Activated naive CD4-positive, alpha-beta T cell treated with anti-CD3 and anti-CD28 coated beads, Interleukin-2, amount 10 ng/mL, durations not matched to agents 7 days and 5 days (primary cell): Measurements from ENCODE around the gene SLC4A9.
A peak's percentile ranks its signal among the peaks of the same experiment; 100 is the strongest.

Experiments used
- CTCF ChIA-PET: fragments of 350-600 bp; sonication (Branson Sonifier 250); formaldehyde crosslinking; loops from one replicate; lab custom pipeline; 2021; ENCODE audit warnings: antibody characterized with exemption; lab: Charles Lee
- DNase-seq: peaks from one replicate; pipeline ENCODE4 v3.0.0-alpha.2; 2020
- H3K27ac Mint-ChIP-seq: one replicate; pipeline ENCODE4 v1.8.0; 2021; ENCODE audit warnings: mild to moderate bottlenecking, moderate library complexity, mixed read lengths
- H3K27me3 Mint-ChIP-seq: one replicate; pipeline ENCODE4 v1.8.0; 2021; ENCODE audit warnings: mild to moderate bottlenecking, mixed read lengths
- H3K36me3 Mint-ChIP-seq: one replicate; pipeline ENCODE4 v1.8.0; 2021; ENCODE audit warnings: mixed read lengths
- H3K4me1 Mint-ChIP-seq: one replicate; pipeline ENCODE4 v1.8.0; 2021; ENCODE audit warnings: mixed read lengths
- H3K4me3 Mint-ChIP-seq: one replicate; pipeline ENCODE4 v1.8.0; 2021; ENCODE audit warnings: mild to moderate bottlenecking, moderate library complexity, mixed read lengths
- H3K9me3 Mint-ChIP-seq: one replicate; pipeline ENCODE4 v1.8.0; 2021; ENCODE audit warnings: mixed read lengths

Gene SLC4A9

DNA sequence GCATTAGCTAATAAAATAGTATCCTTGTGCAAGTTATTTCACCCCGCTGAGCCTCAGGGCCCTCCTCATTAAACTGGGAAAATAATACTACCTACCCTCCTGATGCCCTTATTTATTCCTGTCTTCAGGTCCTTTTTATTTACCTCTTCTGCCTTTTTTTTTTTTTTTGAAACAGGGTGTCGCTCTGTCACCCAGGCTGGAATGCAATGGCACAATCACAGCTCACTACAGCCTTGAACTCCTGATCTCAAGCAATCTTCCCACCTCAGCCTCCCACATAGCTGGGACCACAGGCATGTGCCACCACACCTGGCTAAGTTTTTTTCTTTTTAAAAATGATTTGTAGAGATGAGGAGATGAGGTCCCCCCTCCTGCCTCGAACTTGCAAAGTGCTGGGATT lies 34.5 kb upstream of the SLC4A9 start:
- CTCF ChIA-PET = interaction anchor here (0.6 to 1.7 kb wide), 4 partner anchors 8 to 923 kb away, joined by 3 to 6 read pairs (median 3); no protein-coding TSS in a partner anchor
- peaks cover 42% of the 10 kb centered on the region for H3K27me3 Mint-ChIP-seq
- no peaks in the 10 kb centered on the region for H3K36me3 Mint-ChIP-seq
- H3K27ac Mint-ChIP-seq = no peak overlapping the region
- H3K9me3 Mint-ChIP-seq = no peaks in the 10 kb centered on the region
- DNase-seq = no peak
- no peaks in the 10 kb centered on the region for H3K4me1 Mint-ChIP-seq
- H3K4me3 Mint-ChIP-seq = no peak overlapping the region

DNA sequence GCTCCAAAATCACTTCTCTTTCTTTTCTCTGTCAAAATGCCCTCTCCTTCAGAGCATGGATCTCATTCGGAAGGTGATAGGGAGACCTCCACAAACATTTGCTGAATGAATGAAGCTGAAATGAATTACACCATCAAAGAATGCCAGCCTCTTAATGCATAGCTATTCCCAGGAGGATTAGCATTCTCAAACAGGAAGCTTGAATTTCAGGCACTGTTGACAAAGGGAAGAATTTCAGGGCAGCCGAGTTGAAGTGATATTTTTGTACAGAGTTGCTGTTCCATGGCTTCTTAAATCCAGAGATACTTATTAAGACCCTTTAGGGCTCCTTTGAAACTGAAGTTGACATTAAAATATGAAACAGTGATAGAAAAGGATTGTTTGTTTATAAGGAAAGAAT lies 32.4 kb upstream of the SLC4A9 start:
- H3K36me3 Mint-ChIP-seq = peaks cover 8% of the 10 kb centered on the region
- peaks cover 41% of the 10 kb centered on the region for H3K27me3 Mint-ChIP-seq
- no peaks in the 10 kb centered on the region for H3K9me3 Mint-ChIP-seq
- no peak overlapping the region for H3K4me3 Mint-ChIP-seq
- H3K4me1 Mint-ChIP-seq = no peaks in the 10 kb centered on the region
- CTCF ChIA-PET = interaction anchor here (0.8 to 1.5 kb wide), 5 partner anchors 9 to 24 kb away, joined by 3 to 5 read pairs (median 3); no protein-coding TSS in a partner anchor
- DNase-seq = no peak
- no peak overlapping the region for H3K27ac Mint-ChIP-seq

DNA sequence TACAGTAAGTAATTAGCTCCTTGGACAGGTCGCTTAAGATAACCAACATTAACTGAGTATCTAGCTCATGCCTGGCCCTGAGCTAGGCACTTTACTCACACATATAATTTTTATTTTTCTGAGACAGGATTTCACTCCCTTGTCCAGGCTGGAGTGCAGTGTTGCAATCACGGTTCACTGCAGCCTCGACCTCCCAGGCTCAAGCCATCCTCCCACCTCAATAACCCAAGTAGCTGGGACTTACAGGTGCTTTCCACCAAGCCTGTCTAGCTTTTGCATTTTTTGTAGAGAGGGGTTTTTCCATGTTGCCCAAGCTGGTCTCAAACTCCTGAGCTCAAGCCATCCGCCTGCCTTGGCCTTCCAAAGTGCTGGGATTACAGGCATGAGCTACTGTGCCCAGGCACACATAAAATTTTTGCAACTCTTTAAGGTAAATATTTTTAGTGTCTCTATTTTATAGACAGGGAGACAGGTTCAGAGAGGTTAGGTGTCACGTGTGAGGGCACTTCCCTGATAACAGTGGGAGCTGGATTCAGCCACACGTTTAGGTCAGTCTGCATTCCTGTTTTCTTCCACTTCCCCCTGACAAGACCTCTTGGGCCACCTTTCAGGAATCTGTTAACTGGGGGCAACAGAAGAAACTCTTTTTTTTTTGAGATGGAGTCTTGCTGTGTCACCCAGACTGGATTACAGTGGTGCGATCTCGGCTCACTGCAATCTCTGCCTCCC lies 31.8 kb upstream of the SLC4A9 start:
- CTCF ChIA-PET = interaction anchor here (0.7 to 1.5 kb wide), 6 partner anchors 8 to 23 kb away, joined by 3 to 5 read pairs (median 3); partner anchors contain the start of gene HBEGF
- DNase-seq = no peak
- Mint-ChIP-seq H3K36me3 (peaks cover 13% of the 10 kb centered on the region), H3K4me1 (no peaks in the 10 kb centered on the region), H3K27ac (no peak overlapping the region), H3K4me3 (no peak overlapping the region), H3K27me3 (peaks cover 35% of the 10 kb centered on the region), H3K9me3 (no peaks in the 10 kb centered on the region)

DNA sequence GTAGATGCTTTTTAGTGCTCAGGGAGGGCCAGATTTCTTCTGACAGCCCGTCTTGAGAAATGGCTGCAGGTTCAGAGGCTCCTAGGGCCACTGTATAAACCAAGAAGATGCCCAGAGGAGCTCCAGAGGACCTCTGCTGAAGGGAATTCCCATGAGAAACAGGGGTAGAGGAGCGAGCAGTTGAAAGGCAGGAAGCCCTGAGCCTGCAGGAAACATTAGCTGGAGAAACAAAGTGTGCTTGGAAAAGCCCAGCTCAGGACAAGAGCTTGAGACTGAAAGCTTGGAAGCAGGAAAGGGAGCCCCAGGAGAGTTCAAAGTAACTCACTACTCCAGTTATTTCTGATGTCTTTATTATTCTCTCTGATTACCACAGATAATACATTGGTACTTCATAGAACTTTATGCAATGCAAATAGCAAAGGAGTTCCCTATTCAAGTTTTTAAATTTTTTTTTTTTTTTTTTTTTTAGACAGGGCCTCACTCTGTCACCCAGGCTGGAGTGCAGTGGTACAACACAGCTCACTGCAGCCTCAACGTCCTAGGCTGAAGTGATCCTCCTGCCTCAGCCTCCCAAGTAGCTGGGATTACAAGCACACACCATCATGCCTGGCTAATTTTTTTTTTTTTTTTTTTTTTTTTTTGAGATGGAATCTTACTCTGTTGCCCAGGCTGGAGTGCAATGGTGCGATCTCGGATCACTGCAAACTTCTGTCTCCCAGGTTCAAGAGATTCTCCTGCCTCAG lies 30.1 kb upstream of the SLC4A9 start:
- CTCF ChIA-PET = interaction anchor here (0.7 to 1.3 kb wide), 2 partner anchors 15 to 85 kb away, joined by 3 read pairs; no protein-coding TSS in a partner anchor
- Mint-ChIP-seq H3K4me3 (no peak overlapping the region), H3K27ac (no peak overlapping the region), H3K4me1 (peaks cover 4% of the 10 kb centered on the region), H3K36me3 (peaks cover 28% of the 10 kb centered on the region), H3K9me3 (no peaks in the 10 kb centered on the region), H3K27me3 (peaks cover 29% of the 10 kb centered on the region)
- DNase-seq = no peak

DNA sequence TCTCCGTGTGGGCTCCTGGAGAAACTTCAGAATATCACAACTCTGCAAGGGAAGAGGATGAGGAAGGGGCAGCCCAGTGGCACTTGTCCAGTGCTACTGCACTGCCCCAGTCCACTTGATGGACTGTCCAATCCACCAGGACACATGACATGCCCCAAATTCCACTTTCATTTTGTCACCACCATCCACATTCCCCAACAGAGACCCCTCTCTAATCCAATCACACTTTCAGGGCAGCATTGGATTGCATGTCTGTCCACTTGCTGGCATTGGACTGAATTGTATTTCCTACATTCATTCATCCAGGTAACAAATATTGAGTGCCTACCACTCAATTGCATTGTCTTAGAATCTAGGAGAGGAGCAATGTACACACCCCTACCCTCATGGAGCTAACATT lies 28.4 kb upstream of the SLC4A9 start:
- CTCF ChIA-PET = interaction anchor here (0.5 kb wide), 1 partner anchor 19 kb away, joined by 3 read pairs; no protein-coding TSS in a partner anchor
- Mint-ChIP-seq H3K4me3 (no peak overlapping the region), H3K27me3 (peaks cover 17% of the 10 kb centered on the region), H3K9me3 (no peaks in the 10 kb centered on the region), H3K27ac (no peak overlapping the region), H3K36me3 (peaks cover 45% of the 10 kb centered on the region), H3K4me1 (peaks cover 18% of the 10 kb centered on the region)
- no peak for DNase-seq

DNA sequence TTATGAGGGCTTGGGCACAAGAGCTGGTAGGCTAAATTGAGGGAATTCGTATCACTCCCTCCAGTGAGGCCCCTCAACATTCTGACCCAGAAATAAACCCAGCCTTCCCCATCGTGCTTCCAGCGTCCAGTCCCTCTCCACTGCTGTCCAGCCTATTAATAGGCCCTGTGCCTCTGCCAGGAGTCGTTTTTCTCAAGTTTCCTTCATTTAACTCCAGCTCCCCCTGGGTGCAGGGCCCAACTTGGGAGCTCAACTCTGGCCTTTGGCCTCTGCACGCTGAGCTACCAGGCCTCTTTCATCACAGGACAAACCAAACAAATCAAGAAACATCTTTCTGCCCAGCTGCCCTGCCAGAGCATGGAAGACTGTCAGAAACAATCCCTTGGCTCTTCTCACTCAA lies 23.6 kb upstream of the SLC4A9 start:
- CTCF ChIA-PET = interaction anchor here (1.0 to 22.2 kb wide), 5 partner anchors 9 to 88 kb away, joined by 3 to 856 read pairs (median 4); partner anchors contain the start of gene HBEGF
- H3K9me3 Mint-ChIP-seq = no peaks in the 10 kb centered on the region
- peaks cover 81% of the 10 kb centered on the region for H3K36me3 Mint-ChIP-seq
- peaks cover 56% of the 10 kb centered on the region for H3K4me1 Mint-ChIP-seq
- H3K27me3 Mint-ChIP-seq = no peaks in the 10 kb centered on the region
- no peak overlapping the region for H3K4me3 Mint-ChIP-seq
- H3K27ac Mint-ChIP-seq = no peak overlapping the region
- DNase-seq = no peak

DNA sequence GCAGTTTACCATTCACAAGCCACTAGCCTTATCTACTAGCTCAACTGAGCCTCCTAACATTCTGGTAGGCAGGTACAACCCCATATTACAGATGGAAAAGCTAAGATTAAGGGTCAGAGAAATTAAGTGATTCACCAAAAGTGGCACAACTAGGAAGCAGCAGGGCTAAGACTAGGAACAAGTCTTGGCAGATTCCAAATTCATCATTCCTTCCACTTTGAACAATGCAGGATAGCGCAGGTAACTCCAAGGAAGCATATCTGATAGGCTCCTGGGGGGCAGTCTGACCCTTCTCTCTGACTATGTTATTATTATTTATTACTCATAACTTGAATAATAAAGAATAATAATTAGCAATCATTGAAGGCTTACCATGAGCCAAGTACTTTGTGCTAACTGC lies 22.1 kb upstream of the SLC4A9 start:
- H3K4me3 Mint-ChIP-seq = no peak overlapping the region
- no peak for DNase-seq
- peak overlapping the region; percentile 80 for H3K27ac Mint-ChIP-seq
- H3K9me3 Mint-ChIP-seq = no peaks in the 10 kb centered on the region
- peaks cover 86% of the 10 kb centered on the region for H3K36me3 Mint-ChIP-seq
- H3K27me3 Mint-ChIP-seq = no peaks in the 10 kb centered on the region
- peaks cover 71% of the 10 kb centered on the region for H3K4me1 Mint-ChIP-seq
- CTCF ChIA-PET = interaction anchor here (2.4 to 22.2 kb wide), 2 partner anchors 14 to 89 kb away, joined by 11 to 856 read pairs; no protein-coding TSS in a partner anchor

DNA sequence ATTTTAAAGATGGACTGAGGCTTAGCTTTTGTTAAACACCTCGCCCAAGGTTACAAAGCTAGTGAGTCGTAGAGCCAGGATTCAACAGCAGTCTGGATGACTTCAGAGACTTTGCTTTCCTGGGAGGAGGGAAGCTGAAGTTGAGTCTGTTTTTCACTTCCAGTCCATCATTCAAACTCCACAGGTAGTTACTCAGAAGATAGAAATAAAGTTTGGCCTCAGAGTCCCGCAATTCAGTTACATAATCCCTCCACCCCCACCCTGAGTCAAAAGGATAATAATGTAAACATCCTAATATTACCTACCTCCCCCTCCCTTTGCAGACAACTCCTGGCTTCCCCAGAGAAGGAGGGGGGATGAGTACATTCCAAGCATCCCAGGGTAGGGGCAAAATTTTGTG lies 21.7 kb upstream of the SLC4A9 start:
- H3K27ac Mint-ChIP-seq = peak overlapping the region; percentile 67
- H3K4me3 Mint-ChIP-seq = no peak overlapping the region
- H3K9me3 Mint-ChIP-seq = no peaks in the 10 kb centered on the region
- no peak for DNase-seq
- peaks cover 75% of the 10 kb centered on the region for H3K4me1 Mint-ChIP-seq
- CTCF ChIA-PET = interaction anchor here (2.4 to 22.2 kb wide), 2 partner anchors 14 to 90 kb away, joined by 11 to 856 read pairs; no protein-coding TSS in a partner anchor
- peaks cover 86% of the 10 kb centered on the region for H3K36me3 Mint-ChIP-seq
- H3K27me3 Mint-ChIP-seq = no peaks in the 10 kb centered on the region

DNA sequence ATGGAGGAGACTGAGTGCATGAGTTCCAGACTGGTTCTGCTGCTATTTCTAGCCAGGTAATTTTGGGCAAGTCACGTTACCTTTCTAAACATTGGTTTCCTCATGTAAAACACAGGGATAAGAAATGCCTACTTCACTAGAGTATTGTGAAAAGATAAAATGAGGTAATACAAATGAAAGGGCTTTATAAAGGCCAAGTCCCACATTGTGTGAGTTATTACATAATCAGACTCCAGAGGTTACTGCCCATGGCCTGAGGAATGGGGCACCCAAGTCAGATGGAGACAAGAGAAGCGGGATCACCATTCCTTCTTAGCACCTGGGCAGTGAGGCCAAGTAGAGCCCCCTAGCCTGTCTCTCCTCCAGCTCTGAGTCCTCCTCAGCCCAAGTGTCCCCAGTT lies 21.1 kb upstream of the SLC4A9 start:
- no peak for DNase-seq
- Mint-ChIP-seq H3K27ac (peak overlapping the region; percentile 44), H3K4me1 (peaks cover 81% of the 10 kb centered on the region), H3K36me3 (peaks cover 88% of the 10 kb centered on the region), H3K4me3 (peak overlapping the region; percentile 47), H3K27me3 (no peaks in the 10 kb centered on the region), H3K9me3 (no peaks in the 10 kb centered on the region)
- CTCF ChIA-PET = interaction anchor here (22.2 kb wide), 1 partner anchor 90 kb away, joined by 856 read pairs; no protein-coding TSS in a partner anchor

DNA sequence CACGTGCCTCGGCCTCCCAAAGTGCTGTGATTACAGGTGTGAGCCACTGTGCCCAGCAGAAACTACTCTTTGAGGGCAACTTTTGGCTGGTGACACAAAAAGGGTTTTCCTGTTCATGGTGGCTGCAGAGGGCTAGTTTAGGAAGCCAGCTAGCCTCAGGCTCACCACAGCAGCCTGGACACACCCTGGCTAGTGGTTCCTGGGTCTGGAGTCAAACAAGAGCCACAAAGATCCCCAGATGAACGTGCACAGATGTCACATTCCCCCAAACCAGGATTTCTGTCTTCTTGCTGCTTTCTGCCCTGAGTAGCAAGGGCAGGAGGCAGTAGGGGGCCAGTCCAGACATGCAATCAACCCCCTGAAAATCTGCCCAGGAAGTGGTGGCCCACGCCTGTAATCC lies 20.4 kb upstream of the SLC4A9 start:
- CTCF ChIA-PET = interaction anchor here (1.0 to 22.2 kb wide), 2 partner anchors 12 to 91 kb away, joined by 3 to 856 read pairs; no protein-coding TSS in a partner anchor
- H3K9me3 Mint-ChIP-seq = no peaks in the 10 kb centered on the region
- peaks cover 88% of the 10 kb centered on the region for H3K36me3 Mint-ChIP-seq
- H3K27me3 Mint-ChIP-seq = no peaks in the 10 kb centered on the region
- H3K4me1 Mint-ChIP-seq = peaks cover 87% of the 10 kb centered on the region
- H3K27ac Mint-ChIP-seq = peak overlapping the region; percentile 74
- DNase-seq = no peak
- H3K4me3 Mint-ChIP-seq = peak overlapping the region; percentile 46

DNA sequence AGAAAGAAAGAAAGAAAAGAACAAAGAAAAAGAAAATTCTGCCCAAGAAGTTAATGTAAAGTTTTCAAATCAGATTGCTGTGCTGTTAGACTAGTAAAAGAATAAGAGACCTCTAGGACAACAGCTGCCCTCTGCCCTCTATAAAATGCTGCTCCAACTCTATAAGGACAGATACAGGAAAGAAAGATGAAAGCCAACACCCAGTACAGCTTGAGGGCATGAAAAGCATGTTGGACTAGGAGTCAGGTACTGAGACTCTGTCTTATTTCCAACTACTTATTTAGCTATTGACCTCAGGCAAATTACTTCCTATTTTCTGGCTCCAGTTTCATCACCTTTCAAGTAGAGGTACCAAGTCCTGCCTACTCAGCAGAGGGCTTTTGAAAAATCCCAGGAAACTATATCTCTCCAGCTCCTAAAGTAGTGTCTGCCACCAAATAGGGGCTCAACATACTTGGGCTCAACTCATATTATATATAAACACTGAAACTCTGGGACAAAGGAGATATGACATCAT lies 19.3 kb upstream of the SLC4A9 start:
- no peak for DNase-seq
- Mint-ChIP-seq H3K4me3 (peak overlapping the region; percentile 82), H3K27ac (peak overlapping the region; percentile 50), H3K36me3 (peaks cover 88% of the 10 kb centered on the region), H3K27me3 (no peaks in the 10 kb centered on the region), H3K4me1 (peaks cover 87% of the 10 kb centered on the region), H3K9me3 (no peaks in the 10 kb centered on the region)
- CTCF ChIA-PET = interaction anchor here (1.0 to 22.2 kb wide), 3 partner anchors 12 to 92 kb away, joined by 3 to 856 read pairs (median 5); no protein-coding TSS in a partner anchor

DNA sequence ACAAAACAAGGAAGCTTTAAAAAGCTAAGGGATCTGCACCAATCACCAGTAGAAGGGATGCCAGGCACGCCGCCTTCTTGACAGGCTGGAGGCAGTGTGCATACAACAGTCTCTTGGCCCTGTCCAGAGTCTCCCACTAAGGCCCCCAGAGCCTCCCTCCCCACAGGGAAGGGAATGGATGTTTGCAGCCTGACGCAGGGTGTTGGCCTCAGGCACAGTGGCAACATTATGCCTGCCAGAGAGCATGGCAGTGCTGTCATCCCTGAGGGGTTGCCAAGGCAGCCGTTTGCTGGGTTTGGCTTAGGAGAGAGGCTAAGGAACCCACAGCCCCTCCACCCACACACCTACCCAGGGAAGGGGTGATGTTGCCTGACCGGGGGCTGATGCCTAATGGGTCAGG lies 18.4 kb upstream of the SLC4A9 start:
- H3K27me3 Mint-ChIP-seq = peaks cover 6% of the 10 kb centered on the region
- H3K9me3 Mint-ChIP-seq = no peaks in the 10 kb centered on the region
- no peak for DNase-seq
- CTCF ChIA-PET = interaction anchor here (1.7 to 22.2 kb wide), 3 partner anchors 11 to 93 kb away, joined by 5 to 856 read pairs (median 25); no protein-coding TSS in a partner anchor
- peak overlapping the region; percentile 93 for H3K27ac Mint-ChIP-seq
- peaks cover 82% of the 10 kb centered on the region for H3K36me3 Mint-ChIP-seq
- peak overlapping the region; percentile 82 for H3K4me3 Mint-ChIP-seq
- peaks cover 78% of the 10 kb centered on the region for H3K4me1 Mint-ChIP-seq

DNA sequence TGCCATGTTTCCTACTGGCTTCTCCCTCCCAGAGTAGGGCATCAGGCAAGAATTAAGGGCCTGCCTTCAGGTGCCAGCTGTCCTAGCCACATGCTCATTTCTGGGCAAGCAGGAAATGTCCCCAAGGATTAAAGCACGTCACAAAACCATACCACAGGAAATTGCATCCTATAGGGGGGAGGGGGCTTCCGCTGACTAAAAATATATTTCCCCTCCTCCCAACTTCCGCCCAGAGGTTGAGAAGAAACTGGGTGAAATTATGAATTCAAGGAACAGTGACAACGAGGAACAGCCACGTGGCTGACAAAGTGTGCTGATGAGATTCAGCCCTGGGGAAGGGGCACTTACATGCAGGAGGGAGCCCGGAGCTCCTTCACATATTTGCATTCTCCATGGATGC lies 17.7 kb upstream of the SLC4A9 start:
- CTCF ChIA-PET = interaction anchor here (1.4 to 22.2 kb wide), 3 partner anchors 10 to 93 kb away, joined by 3 to 856 read pairs (median 25); no protein-coding TSS in a partner anchor
- H3K27ac Mint-ChIP-seq = peak overlapping the region; percentile 93
- peak; percentile 65 for DNase-seq
- no peaks in the 10 kb centered on the region for H3K9me3 Mint-ChIP-seq
- peaks cover 6% of the 10 kb centered on the region for H3K27me3 Mint-ChIP-seq
- H3K4me3 Mint-ChIP-seq = peak overlapping the region; percentile 82
- peaks cover 77% of the 10 kb centered on the region for H3K36me3 Mint-ChIP-seq
- H3K4me1 Mint-ChIP-seq = peaks cover 81% of the 10 kb centered on the region
